ENCODE measurements around the gene KIDINS220. TPM values are rescaled to one million over a fixed set of nuclear protein-coding genes. Genes with fewer than 3 reads are reported as not detected.

The KIDINS220 gene
- total and polyA plus RNA-seq, 9 of the 15 experiments (the other 6 are each of a cell fraction or from before 2014, with no cell fraction given) = 15.2 to 48.0 (median 34.4) TPM

DNA sequence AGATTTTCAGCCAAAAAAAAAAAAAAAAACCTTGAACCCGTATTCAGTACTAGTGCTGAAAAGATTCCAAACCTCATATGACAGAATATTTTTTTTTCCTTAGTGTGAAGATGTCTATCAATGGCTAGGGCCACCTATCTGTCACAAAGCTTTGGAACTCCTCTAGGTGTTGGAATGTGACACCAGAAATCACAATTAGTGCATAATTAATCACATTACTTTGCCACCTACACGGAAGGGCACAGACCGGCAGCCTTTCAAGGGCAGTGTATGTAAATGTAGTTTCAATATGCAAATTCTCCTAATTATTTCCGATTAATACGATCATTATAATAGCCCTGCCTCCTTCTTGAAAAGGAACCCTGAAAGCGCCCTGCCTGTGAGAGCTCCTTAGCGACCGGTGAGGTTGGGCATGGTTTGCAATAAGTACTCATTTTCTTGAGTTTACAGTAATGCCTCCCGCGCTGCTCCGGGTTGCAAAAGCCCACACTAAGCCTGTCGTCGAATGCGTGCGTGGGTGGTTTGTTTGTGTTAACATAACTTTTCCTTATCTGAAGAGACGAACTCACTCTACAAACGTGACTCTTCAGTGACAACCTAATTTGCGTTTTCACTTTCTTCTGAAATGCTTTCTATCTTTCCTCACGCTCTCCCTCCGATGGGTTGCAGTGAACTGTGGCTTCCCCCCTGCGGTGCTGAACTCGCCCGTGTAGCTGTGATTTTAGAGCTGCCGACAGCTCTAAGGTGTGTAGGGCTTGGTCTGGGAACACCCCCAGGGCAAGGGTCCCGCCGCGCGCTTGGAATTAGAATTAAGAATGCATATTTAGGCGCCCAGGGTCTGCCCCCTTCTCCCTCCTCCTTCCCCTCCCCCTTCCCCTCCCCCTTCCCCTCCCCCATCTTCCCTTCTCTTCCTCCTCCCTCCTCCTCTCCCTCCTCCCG lies 156.3 kb downstream of the KIDINS220 start (continued):
- TF ChIP-seq IRF2 (CRISPR knock-in tag; IDR thresholded peaks at IDR 0.05) = no peak
- TF ChIP-seq NFRKB (IDR thresholded peaks at IDR 0.05; ENCODE audit: low read depth) = no peak
- TF ChIP-seq NELFE (IDR thresholded peaks at IDR 0.05; ENCODE audit: insufficient read depth, insufficient read length) = no peak
- no peak for TF ChIP-seq ZNF23 (CRISPR knock-in tag; IDR thresholded peaks at IDR 0.05)
- peak; percentile 64 for TF ChIP-seq HDAC2 (IDR thresholded peaks at IDR 0.05)
- TF ChIP-seq ZNF699 (CRISPR knock-in tag; IDR thresholded peaks at IDR 0.05; ENCODE audit: insufficient replicate concordance) = no peak
- no peak for TF ChIP-seq ZNF140 (CRISPR knock-in tag; IDR thresholded peaks at IDR 0.05)
- TF ChIP-seq BCOR (IDR thresholded peaks at IDR 0.05) = peak; percentile 61
- TF ChIP-seq ADNP (tag; IDR thresholded peaks at IDR 0.05) = no peak
- 0 out of 2 replicates have a peak, but pooled peaks have one; percentile 7 for TF ChIP-seq TCF3 (CRISPR knock-in tag; IDR thresholded peaks at IDR 0.05)
- TF ChIP-seq, protein P1, sequence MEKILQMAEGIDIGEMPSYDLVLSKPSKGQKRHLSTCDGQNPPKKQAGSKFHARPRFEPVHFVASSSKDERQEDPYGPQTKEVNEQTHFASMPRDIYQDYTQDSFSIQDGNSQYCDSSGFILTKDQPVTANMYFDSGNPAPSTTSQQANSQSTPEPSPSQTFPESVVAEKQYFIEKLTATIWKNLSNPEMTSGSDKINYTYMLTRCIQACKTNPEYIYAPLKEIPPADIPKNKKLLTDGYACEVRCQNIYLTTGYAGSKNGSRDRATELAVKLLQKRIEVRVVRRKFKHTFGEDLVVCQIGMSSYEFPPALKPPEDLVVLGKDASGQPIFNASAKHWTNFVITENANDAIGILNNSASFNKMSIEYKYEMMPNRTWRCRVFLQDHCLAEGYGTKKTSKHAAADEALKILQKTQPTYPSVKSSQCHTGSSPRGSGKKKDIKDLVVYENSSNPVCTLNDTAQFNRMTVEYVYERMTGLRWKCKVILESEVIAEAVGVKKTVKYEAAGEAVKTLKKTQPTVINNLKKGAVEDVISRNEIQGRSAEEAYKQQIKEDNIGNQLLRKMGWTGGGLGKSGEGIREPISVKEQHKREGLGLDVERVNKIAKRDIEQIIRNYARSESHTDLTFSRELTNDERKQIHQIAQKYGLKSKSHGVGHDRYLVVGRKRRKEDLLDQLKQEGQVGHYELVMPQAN (IDR thresholded peaks at IDR 0.05; ENCODE audit: borderline replicate concordance) = peak; percentile 32; the same call in 1 of the 2 replicates
- peak; percentile 58 for TF ChIP-seq SAP30 (IDR thresholded peaks at IDR 0.05; ENCODE audit: borderline replicate concordance, insufficient read depth, low read depth, low read length, poor library complexity, severe bottlenecking)
- no peak for TF ChIP-seq ZNF778 (CRISPR knock-in tag; IDR thresholded peaks at IDR 0.05)
- TF ChIP-seq FOXK1 (CRISPR knock-in tag; IDR thresholded peaks at IDR 0.05; ENCODE audit: borderline replicate concordance) = no peak
- TF ChIP-seq DPF2 (IDR thresholded peaks at IDR 0.05) = peak; percentile 69
- no peak for TF ChIP-seq HNRNPL (IDR thresholded peaks at IDR 0.05; ENCODE audit: low read depth, low read length)
- TF ChIP-seq ZNF134 (CRISPR knock-in tag; conservative IDR thresholded peaks at IDR 0.05) = no peak
- TF ChIP-seq ARHGAP35 (IDR thresholded peaks at IDR 0.05; ENCODE audit: partially characterized antibody) = no peak
- TF ChIP-seq, protein P2, sequence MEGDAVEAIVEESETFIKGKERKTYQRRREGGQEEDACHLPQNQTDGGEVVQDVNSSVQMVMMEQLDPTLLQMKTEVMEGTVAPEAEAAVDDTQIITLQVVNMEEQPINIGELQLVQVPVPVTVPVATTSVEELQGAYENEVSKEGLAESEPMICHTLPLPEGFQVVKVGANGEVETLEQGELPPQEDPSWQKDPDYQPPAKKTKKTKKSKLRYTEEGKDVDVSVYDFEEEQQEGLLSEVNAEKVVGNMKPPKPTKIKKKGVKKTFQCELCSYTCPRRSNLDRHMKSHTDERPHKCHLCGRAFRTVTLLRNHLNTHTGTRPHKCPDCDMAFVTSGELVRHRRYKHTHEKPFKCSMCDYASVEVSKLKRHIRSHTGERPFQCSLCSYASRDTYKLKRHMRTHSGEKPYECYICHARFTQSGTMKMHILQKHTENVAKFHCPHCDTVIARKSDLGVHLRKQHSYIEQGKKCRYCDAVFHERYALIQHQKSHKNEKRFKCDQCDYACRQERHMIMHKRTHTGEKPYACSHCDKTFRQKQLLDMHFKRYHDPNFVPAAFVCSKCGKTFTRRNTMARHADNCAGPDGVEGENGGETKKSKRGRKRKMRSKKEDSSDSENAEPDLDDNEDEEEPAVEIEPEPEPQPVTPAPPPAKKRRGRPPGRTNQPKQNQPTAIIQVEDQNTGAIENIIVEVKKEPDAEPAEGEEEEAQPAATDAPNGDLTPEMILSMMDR (IDR thresholded peaks at IDR 0.05 in 2 of 3, conservative IDR thresholded peaks at IDR 0.05 in 1 of 3; ENCODE audit: insufficient read depth in 2 of 3, low read depth in 1 of 3, low read length in 3 of 3) = no peak
- no peak for TF ChIP-seq CAMTA2 (CRISPR knock-in tag; conservative IDR thresholded peaks at IDR 0.05)
- TF ChIP-seq, protein P3, sequence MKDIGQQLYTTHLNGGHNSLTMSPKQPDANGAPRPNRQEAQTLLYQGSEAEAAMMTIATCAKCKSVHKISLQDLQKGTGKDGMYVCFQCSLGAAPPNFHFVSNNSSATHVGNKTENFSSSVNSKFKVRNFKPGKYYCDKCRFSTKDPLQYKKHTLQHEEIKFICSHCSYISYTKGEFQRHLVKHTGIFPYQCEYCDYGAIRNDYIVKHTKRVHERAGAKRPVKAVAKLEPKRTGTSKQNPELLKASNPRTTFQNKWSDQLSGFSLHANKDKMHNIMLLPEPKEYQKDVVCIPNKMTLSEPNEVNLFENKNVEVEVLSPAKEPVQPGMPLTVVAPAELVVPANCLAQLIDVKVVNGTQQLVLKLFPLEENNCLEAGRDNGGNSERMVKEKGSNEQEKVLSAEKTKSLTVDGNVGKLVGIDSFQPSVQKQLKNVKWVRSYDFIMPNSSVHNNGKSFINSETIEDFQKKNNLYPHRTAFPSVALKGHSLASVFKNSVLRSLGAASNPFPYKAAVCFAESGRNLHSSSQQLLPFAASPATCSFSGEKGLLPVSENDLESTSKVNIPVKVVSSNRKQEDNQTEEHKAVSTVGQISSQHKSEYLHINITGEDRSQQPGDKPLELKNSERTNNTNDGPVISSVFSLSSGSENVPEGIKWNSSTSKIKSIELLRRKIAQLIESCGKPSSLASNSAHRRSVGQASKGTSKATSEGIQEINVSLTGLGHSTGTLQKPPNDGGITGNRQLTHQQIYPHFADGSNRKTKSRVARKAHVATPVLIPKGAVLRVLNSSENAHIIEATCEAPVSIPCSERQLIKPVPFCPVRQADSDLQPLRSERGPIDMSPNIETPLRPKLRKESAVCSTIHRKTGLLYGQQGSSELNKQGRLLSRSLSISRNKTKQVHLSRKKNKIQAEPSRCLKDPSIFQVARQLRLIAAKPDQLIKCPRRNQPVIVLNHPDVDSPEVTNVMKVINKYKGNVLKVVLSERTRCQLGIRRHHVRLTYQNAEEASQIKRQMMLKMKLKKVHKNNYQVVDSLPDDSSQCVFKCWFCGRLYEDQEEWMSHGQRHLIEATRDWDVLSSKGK (CRISPR knock-in tag; IDR thresholded peaks at IDR 0.05) = no peak

All from K562 (cell line).